Measurements from ENCODE around the gene HGS. TPM values are rescaled to one million over a fixed set of nuclear protein-coding genes. Genes with fewer than 3 reads are reported as not detected.

The HGS gene
- total and polyA plus RNA-seq, 2 of the 4 experiments (the other 2 are of a cell fraction): 52.5 to 137 TPM

GRCh38 chr17:81636505-81637288 lies 47.1 kb upstream of the HGS start, which contains the start of the genes NPLOC4 and TSPAN10:
Gene NPLOC4, minus strand, starts transcription at chr17:81637112. Its CDS starts 182 bp downstream, at chr17:81636930.
Gene TSPAN10, plus strand, starts transcription at chr17:81637196. Its CDS starts 5,217 bp downstream, at chr17:81642413.
- H3K9ac ChIP-seq (ENCODE audit: low read depth, low read length): peak within 1 kb of the TSS; percentile 75
- peak within 1 kb of the TSS; percentile 45 for H2BK5ac ChIP-seq (ENCODE audit: low read depth, low read length, poor library complexity, severe bottlenecking)
- TF ChIP-seq MAZ (IDR thresholded peaks at IDR 0.05; ENCODE audit: borderline replicate concordance, low read depth, low read length) (peak; percentile 71; the same call in 1 of the 2 replicates), RAD21 (IDR thresholded peaks at IDR 0.05; ENCODE audit: low read length) (no peak; the same call in 1 of the 2 replicates), CTCF (conservative IDR thresholded peaks at IDR 0.05; ENCODE audit: low read depth, low read length) (no peak), NFE2L2 (IDR thresholded peaks at IDR 0.05; ENCODE audit: low read depth, low read length) (peak; percentile 44; the same call in 1 of the 2 replicates), SMC3 (IDR thresholded peaks at IDR 0.05; ENCODE audit: low read depth, low read length) (peak; percentile 40), POLR2A (IDR thresholded peaks at IDR 0.05; ENCODE audit: low read depth, low read length) (peak; percentile 92)
- no TSS peak for BruUV-seq (replicated peaks)
- H3K27me3 ChIP-seq (ENCODE audit: control insufficient read depth, insufficient read depth, low read length): no peaks in the 10 kb centered on the region
- dilution Hi-C loops (cut with HindIII; ENCODE audit: low sequenced_read_pairs, unreplicated experiment) (no loop called here), intact Hi-C loops (cut with micrococcal nuclease) (loop anchor here (1.0 kb wide), 1 partner anchor 30 kb away; the partner anchor contains the start of genes CCDC137 and OXLD1), in situ Hi-C loops (cut with MboI; ENCODE audit: low sequenced_read_pairs) (no loop called here)
- peak within 1 kb of the TSS; percentile 57 for H3K4me3 ChIP-seq (ENCODE audit: insufficient read depth, low read depth, low read length)
- H2BK15ac ChIP-seq (ENCODE audit: low read depth, low read length): no peak within 1 kb of the TSS
- H3K18ac ChIP-seq (ENCODE audit: low read depth, low read length): peak within 1 kb of the TSS; percentile 33; the same call in 1 of the 2 replicates
- peak within 1 kb of the TSS; percentile 65 for H3K27ac ChIP-seq (ENCODE audit: insufficient read depth, low read length)
- peak within 1 kb of the TSS; percentile 74 for H3K4ac ChIP-seq (ENCODE audit: low read depth, low read length)
- H4K91ac ChIP-seq (ENCODE audit: insufficient read depth, low read depth, low read length): peak within 1 kb of the TSS; percentile 18
- H3K4me1 ChIP-seq (ENCODE audit: control insufficient read depth, insufficient read depth, low read length): peaks cover 8% of the 10 kb centered on the region
- peak within 1 kb of the TSS; percentile 91 for H3K14ac ChIP-seq (replicated peaks; ENCODE audit: low read depth, low read length)
- ChIA-PET POLR2A (ENCODE audit: unreplicated experiment) (interaction anchor here (0.6 kb wide), 1 partner anchor 15 kb away, joined by 3 read pairs; no protein-coding TSS in a partner anchor), CTCF (no interaction called here)
- H3K4me2 ChIP-seq (ENCODE audit: low read depth, low read length): peak within 1 kb of the TSS; percentile 90
- peak within 1 kb of the TSS; percentile 32; the same call in 1 of the 2 replicates for H2BK20ac ChIP-seq (ENCODE audit: low read depth, low read length)
- H2AK5ac ChIP-seq (ENCODE audit: low read depth, low read length): peak within 1 kb of the TSS; percentile 62
- WGBS, 2 experiments (ENCODE audit: extremely low coverage in 2 of 2, insufficient read length in 1 of 2): 0% methylated on average over 36 of the region's 77 CpGs; no CpG with 5 or more reads in 1 of the 2 experiments
- peaks cover 45% of the 10 kb centered on the region for H4K20me1 ChIP-seq (ENCODE audit: insufficient read depth, low read length)
- DNase-seq (peak; percentile 80), ATAC-seq (ENCODE audit: low read depth) (peak; percentile 94)
- H3K79me1 ChIP-seq (ENCODE audit: low read depth in 1 of 2, low read length in 2 of 2): peaks cover 5 to 25% of the 10 kb centered on the region in 2 experiments; a peak in 2 of 4 replicates
- no peaks in the 10 kb centered on the region for H3K36me3 ChIP-seq (ENCODE audit: control insufficient read depth, insufficient read depth, low read length)
- H2AK9ac ChIP-seq (replicated peaks; ENCODE audit: low read depth, low read length, poor library complexity): peak within 1 kb of the TSS; percentile 95
- peak within 1 kb of the TSS; percentile 73 to 95 for H4K8ac ChIP-seq (ENCODE audit: low read depth in 2 of 2, low read length in 2 of 2)
- peak within 1 kb of the TSS; percentile 34 for H2BK120ac ChIP-seq (ENCODE audit: low read depth, low read length)
- H3K23ac ChIP-seq (ENCODE audit: low read depth, low read length): peak within 1 kb of the TSS; percentile 97
- H2AFZ ChIP-seq (replicated peaks; ENCODE audit: low read length, poor library complexity): peak within 1 kb of the TSS; percentile 82
- peaks cover 14% of the 10 kb centered on the region for H3K9me1 ChIP-seq (ENCODE audit: insufficient read depth, low read length)
- H3K56ac ChIP-seq (ENCODE audit: extremely low read depth, insufficient read depth, low read length): peak within 1 kb of the TSS; percentile 62; the same call in 1 of the 2 replicates
- H4K5ac ChIP-seq (ENCODE audit: low read depth, low read length): peak within 1 kb of the TSS; percentile 81
- no peaks in the 10 kb centered on the region for H3K9me3 ChIP-seq (ENCODE audit: control insufficient read depth, insufficient read depth, low read length)
